DLD1 (cell line): Measurements from ENCODE around the gene ERBB4.
"Not testable (repeated sequence)": the region's sequence is repeated elsewhere in the genome, so short reads cannot be mapped to it uniquely, and the experiment has no call there.

Experiments used
- in situ Hi-C: cut with HindIII; loops from 2 replicates; pipeline ENCODE4 v1.10.0; 2017; ENCODE audit warnings: low sequenced_read_pairs

ERBB4 gene

DNA sequence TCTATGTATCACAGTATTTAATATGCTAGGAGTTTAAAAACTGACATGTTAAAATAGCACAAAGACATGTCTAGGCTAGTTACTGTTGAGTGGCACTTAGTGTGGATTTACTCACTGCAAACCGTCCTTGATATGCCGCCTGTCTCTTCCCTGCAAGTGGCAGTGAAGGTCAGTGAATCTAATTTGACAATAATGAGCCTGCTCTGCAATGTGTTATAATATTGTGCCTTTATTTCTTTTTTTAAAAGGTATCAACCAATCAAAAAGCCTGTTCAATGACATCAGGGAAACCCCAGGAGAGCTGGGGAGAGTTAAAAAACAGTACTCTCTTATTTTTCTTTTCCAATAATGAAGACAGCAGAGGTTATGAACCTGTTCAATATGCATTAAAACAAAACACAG, 384.1 kb downstream of the ERBB4 start:
- in situ Hi-C loops, result no loop called here

DNA sequence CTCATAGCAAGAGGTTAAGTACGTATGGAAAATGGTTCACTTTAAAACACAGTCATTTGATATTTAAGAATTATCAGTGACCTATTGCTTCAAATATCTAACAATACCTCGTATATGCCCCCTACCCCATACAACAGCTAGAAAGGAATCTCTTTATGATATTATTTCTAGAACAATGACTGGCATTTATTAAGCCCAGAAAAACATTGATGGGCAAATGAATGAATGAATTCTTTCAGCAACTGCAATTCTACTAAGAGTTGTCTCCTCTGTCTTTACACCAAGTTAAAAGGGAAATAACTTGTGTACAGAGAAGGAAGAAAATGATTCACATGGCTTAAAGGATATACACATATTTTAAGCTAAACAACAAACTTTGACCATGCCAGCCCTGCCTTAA, 384.7 kb downstream of the ERBB4 start:
- in situ Hi-C loops, result no loop called here

DNA sequence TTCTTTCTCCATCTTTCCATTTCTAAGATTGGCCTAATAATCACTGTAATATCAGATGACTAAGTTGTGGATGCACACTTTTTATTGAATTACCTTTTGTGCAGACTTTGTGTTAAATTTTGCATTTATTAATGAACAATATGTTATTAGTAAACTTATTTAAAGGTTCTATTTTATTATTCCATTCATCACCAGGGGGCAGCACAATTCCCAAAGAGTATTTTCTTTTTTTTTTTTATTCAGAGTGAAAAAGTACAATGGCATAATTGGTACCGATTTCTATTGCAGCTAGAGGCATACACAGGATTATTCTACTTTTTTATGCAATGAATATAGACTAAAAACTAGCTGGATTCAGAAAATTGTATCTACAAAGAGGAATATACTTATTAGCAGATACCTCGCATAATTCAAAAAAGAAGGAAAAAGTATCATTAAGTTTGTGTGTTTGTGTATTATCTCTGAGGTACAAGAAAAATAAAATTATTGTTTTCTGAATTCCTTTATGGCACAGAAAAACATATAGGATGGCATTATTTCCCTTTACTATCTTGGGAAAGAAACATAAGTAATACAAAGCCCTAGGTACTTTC, 390.6 kb downstream of the ERBB4 start:
- in situ Hi-C loops, result no loop called here

DNA sequence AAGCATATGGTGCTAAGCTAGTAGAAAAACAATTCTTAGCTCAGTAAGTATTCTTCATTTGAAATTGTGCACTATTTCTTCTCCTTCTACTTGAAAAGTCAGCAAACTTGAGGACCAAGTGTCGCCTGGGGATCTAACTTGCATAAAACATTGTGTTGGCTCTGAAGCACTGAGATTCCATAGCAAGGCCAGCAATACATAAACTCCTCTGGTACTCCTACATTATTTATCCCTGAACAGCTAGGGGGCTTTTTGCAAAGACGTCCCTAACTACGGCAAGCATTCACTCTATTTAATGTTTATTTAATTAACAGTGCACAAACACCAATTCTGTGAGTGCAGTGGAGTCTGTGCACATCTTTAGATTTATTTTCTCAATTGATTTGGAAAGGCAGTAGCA, 392.2 kb downstream of the ERBB4 start:
- in situ Hi-C loops, result no loop called here

DNA sequence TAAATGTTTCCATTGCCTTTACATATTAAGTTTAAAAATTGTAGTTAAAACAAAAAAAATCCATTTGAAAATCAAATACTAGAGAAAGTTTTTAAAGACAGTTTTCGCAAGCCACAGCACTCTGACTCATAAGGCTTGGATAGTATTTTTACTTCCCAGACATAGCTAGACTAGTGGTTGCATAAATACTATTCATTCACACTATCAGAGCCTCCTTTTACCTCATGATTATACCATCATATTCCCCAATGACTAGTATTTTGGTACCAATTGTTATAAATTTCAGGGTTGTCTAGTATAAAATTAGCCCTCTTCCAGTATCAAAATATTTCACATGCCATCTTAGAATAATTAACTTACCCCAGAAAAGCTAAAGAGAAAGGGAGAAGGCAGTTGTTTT, 393.5 kb downstream of the ERBB4 start:
- in situ Hi-C loops, result no loop called here

DNA sequence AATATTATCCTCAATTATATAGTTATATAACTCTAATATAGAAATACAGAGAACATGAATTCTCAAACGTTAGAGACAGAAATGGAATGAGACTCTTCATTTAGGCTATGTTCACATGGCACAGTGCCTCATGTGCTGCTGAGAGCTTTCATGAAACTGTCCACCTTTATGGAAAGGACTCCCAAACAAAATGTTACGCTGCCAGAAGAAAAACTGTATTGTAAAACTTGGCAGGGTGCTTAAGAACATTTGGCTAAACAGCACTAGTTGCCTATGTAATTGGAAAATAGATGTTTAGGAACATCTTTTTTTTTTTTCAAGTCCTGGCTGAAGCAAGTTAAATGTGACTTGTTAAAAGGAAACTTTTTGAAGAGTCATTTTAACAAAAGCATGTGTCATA, 396.0 kb downstream of the ERBB4 start:
- in situ Hi-C loops, result no loop called here

DNA sequence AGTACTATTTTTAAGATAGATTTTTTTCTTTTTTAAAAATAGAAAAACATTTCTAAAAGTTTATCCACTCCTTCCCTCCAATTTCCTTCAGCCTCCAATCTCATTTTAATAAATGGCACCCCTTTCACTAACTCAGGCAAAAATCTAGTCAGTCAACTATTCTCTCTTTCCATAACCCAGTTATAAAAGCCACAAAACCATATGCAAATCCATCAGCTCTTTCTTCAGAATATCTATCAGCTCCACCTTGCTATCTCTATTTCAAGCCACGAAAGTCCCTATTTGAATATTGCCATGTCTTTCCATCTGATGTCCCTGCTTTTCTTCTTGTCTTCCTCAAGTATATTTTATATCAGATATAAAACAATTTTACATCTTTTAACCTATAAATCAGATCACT, 397.1 kb downstream of the ERBB4 start:
- in situ Hi-C loops, result no loop called here

DNA sequence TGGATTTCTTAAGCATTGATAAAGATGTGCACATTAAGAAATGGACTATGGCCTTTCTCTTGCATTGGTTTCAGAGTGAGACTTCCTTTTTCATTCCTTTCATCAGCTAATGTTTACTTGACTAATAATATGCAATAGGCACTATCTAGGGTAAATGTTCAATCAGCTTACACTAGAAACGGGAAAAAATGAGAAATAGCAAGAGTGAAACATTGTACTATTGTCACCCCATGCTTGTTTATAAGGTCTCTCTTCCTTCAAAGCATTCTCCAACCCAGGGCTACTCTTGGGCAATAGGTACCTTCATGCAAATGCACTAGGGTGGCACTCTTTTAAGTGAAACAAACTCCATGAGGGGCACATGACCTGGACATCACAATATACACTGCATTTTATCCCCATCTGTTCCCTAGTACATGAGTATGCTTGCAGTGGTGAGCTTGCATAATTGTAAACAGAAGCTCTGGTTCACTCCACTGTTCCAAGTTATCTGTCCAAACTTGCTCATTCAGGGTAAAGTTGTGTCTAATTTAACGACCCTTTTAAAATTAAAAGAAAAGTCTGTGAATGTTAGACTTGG, 402.3 kb downstream of the ERBB4 start:
- in situ Hi-C loops, result no loop called here

DNA sequence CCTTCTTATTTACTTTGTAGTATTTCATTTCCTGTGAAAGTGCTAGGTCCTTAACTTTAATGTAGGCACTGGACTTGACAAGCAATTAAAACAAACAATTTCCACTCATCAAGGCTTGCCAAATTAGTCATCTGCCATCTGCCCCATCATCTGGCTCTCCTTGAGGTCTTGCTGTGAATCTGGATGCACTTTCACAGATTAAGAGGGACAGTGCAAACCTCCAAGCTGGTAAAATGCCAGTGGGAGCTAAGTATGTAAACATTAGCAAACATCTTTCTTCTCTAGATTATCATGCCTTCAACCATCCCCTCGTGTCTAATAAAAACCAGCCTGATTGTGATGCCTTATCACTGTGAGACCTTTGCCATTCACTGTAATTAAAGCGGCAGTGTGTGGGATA, 402.9 kb downstream of the ERBB4 start:
- in situ Hi-C loops, result no loop called here

DNA sequence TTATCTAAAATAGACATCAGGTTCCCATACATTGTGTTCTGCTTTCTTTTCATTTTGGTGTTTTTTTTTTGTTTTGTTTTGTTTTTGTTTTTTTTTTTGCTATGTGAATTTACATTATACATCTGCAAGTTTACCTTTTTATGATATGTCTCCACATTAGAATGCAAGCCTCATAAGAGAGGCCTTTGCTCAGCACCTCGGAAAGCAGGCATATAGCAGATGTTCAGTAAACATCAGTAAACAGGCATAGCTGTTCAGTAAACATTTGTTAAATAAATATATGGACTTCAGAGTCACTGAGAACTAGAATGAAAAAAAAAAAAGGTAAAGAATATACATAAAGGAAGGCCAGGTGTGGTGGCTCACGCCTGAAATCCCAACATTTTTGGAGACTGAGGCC, 405.3 kb downstream of the ERBB4 start:
- in situ Hi-C loops, result no loop called here

DNA sequence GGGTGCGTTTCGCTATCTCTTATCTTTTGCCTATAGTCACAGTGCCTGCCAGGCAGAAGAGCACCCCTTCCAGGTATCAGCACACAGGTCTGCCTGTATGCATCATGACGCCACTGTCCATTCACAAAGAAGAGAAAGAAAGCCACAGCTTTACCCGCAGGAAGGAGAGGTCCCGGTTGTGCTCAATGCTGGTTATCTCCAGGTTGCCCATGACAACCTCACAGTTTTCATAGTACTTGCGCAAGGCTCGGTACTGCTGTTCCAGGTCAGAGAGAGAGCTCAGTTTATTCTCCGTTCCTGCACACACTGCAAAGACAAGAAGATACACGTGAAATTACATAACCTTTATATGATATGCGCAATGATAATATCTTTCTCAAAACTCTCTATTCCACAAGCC, 414.0 kb downstream of the ERBB4 start:
- in situ Hi-C loops, result no loop called here

DNA sequence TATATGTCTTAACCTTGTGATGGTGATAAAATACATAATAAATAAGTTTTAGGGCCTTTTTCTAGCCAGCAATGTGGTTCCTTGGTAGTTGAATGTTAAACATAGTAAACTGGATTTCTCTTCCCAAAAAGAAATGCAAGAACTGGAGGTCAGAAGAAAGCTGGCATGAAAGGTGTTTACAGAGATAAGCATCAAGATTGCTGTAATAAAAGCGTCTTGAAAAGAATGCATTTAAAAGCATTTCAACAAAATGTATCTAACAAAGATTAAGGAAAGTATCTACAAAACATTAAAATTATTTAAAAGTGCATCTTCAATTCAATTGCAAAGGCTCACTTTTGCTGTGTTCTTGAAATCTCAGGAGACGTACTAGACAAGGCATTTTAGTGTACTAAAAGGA, 419.0 kb downstream of the ERBB4 start:
- in situ Hi-C loops, result no loop called here

DNA sequence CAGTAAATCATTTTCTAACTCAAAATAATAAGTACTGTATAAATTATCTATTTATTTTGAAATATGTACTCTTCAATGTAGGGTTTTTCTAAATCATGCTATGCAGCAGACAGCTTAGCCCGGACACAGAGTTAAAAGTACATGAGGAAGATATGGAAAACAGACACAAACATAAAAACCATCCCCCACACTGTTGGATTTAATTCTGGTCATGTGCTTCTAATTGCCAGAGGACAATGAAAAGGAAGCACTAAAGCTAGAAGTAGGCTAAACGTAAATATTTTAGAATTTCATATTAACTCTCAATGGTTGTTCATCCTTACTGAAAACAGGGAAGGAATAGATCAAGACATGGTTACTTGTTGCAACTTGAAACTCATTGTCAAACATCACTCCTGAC, 420.7 kb downstream of the ERBB4 start:
- in situ Hi-C loops, result no loop called here

DNA sequence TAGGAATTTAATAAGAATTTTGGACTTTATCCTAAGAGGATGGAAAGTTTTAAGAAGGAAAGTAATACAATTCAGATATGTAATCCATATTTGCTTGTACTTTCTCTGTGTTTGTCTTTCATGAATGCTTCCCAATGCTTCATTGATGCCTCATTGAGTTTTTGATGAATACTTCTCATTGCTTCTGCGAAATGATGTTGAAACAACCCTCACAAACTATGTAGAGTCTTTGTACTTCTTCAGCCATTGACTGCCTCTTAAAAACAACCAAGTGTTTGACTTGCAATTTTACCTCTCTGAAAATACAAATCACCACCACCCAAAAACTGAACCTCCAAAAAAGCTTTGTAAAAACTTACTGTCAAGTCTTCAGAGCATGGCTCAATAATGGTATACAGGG, 424.1 kb downstream of the ERBB4 start:
- in situ Hi-C loops, result no loop called here

DNA sequence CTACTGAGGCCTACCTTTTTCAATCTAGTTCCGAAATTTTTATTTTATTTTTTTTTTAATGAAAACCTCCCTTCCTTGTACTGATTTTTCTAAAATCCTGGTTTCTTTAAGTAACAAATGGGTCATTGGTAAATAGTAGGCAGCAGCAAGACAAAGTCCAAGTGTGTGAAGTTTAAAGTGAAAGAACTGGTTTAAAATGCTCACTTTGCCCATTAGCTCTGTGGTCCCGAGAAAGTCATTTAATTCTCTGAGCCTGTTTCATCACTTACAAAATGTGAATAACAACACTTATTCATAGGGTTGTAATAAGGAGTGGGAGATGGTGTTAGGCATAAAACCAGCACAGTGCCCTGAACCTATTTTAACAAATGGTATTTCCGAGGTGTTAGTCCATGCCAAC, 426.2 kb downstream of the ERBB4 start:
- in situ Hi-C loops, result no loop called here

DNA sequence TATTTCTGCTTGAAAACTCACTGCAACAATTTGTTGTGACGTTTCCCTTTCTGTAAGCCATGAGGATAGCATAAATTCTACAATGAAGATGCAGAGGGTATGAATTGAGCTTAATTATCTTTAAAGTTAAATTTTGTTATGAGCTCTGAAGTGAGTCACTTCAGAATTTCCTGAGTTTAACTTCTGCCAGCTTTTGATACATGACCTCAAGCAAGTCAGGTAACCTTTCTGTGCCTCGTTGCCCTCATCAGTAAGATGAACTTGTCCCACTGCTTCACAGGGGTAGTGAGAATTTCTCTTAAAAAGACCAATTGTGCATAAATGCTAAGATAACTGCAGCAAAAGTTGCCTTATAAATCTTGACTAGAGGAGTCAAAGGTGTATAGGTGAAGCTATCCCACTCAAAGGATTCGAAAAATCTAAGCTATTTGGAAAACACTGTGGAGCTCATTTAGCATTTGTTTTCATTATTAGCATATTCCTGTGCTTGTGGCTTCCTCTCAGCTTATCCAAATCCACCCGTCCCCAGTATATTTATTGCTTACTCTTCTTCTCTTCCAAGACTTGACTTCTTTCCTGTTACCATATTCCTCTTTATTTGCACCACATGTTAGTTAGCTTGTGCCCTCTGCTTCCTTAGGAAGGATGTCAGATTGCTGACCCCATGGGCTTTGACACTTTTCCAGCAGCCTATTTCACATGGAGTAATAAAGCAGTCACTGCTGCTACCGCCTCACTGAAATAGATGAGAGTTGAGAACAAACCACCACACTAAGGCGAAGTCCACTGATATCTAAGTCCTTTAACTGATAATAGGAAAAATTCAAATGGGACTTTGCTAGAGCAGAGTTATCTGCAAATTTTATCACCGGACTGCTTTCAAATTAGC, 428.6 kb downstream of the ERBB4 start:
- in situ Hi-C loops, result no loop called here

DNA sequence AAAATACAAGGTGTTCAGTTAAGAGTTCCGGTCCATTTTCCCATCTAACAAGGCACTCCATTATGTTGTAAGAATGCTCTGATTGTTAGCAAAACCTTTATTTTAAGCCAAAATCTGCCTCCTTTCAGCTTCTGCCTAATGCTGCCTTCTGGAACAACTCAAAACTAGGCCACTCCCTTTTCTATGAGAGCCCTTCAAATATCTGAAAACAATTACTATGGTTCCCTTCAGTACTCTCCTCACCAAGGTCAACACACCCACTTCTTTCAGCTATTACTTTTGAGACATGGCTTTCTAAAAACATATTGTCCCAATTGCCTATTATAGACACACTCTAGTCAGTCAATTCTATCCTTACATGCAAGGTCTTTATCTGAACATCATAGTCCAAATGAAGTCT, 429.4 kb downstream of the ERBB4 start:
- in situ Hi-C loops, result no loop called here

DNA sequence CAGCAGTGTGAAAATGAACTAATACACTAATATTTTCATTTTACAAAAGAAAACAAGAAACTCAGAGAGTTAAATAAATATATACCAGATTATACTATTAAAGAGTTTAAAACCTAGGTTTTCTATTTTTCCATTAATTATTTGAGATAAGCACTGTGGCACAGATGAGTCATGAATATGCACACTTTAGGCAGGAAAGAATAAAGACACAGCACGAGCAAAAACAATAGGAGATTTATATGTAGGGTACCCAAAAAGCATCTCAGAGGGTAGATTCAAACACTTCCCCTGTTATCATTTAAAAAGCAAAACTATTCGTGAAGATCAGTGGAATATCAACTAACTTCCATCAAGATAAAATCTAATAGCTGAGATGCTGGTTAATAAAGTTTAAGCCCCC, 430.6 kb downstream of the ERBB4 start:
- in situ Hi-C loops, result no loop called here

DNA sequence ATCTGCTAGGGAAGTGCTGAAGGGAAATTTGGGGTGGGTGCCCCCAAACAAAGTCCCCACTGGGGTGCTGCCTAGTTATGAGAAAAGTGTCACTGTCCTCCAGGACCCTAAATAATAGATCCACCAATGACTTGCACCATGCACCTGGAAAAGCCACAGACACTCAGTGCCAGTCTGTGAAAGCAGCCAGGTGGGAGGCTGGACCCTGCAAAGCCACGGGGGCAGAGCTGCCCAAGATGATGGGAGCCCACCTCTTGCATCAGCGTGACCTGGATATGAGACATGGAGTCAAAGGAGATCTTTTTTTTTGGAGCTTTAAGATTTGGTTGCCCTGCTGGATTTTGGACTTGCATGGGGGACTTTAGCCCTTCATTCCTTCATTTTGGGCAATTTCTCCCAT, 431.6 kb downstream of the ERBB4 start:
- in situ Hi-C loops, result no loop called here

DNA sequence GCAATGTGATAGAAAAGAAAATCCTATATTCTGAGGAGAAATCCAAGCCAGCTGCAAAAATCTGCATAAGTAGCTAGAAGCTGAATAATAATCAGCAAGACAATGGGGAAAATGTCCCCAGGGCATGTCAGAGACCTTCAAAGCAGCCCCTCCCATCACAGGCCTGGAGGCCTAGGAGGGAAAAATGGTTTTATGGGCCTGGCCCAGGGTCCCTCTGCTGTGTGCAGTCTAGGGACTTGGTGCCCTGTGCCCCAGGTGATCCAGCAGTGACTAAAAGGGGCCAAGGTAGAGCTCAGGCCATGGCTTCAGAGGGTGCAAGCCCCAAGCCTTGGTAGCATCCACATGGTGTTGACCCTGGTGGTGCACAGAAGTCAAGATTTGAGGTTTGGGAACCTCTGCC, 432.1 kb downstream of the ERBB4 start:
- in situ Hi-C loops, result not testable (repeated sequence)

DNA sequence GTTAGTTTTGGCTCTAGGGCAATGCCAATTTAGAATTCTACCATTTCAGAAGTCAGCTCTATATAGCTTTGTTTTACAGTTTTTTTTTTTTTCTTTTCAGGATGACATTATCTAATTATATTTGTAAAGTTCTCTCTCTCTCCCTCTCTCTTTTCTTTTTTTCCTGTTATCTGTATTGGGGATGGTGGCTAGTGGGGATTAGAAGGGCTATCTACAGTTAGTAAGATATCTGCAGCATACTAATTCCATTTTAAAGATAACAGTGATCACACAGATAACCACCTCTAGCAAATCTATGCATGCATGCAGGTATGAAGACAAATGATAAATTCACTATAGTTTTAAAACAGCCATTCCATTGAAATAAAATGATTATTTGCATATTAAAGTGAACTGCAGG, 438.9 kb downstream of the ERBB4 start:
- in situ Hi-C loops, result no loop called here

DNA sequence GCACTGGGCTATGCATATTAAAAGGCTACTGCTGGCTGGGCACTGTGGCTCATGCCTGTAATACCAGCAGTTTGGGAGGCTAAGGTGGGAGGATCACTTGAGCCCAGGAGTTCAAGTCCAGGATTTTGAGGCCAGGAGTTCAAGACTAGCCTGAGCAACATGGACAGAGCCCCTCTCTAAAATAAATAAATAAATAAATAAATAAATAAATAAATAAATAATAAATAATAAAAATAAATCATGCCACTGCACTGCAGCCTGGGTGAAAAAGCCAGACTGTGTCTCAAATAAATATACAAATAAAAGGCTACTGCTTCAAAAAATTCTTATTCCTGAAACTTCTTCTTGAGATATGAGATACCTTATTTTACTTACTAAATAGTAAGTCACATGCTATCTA, 439.6 kb downstream of the ERBB4 start:
- in situ Hi-C loops, result no loop called here
